Fibroblast of lung (primary cell): ENCODE results near the gene FAM83D. TPM values are rescaled to one million over a fixed set of nuclear protein-coding genes. Genes with fewer than 3 reads are reported as not detected.
"Not testable (repeated sequence)": the region's sequence is repeated elsewhere in the genome, so short reads cannot be mapped to it uniquely, and the experiment has no call there.

Experiments
- DNase-seq, 2 donors: peaks; one replicate each; pipeline versions ENCODE4 v3.0.0 to v3.0.0-alpha.2; 2010; ENCODE audit warnings: low read depth in 2 of 2
- H2AFZ ChIP-seq: 2 replicates; pipeline ENCODE4 v1.5.1; 2012; ENCODE audit warnings: low read length, control low read depth, inconsistent platforms
- H3K27ac ChIP-seq: 2 replicates; pipeline ENCODE4 v1.5.1; 2011; ENCODE audit warnings: low read length, control low read depth; ENCODE audit not compliant: insufficient read depth
- H3K27me3 ChIP-seq: 2 replicates; pipeline ENCODE4 v1.5.1; 2011; ENCODE audit warnings: mild to moderate bottlenecking, low read length; ENCODE audit not compliant: control insufficient read depth, insufficient read depth
- H3K36me3 ChIP-seq: 2 replicates; pipeline ENCODE4 v1.5.1; 2011; ENCODE audit warnings: low read length; ENCODE audit not compliant: control insufficient read depth, insufficient read depth
- H3K4me1 ChIP-seq: 2 replicates; pipeline ENCODE4 v1.5.1; 2011; ENCODE audit warnings: low read length; ENCODE audit not compliant: control insufficient read depth, insufficient read depth; ENCODE audit errors: extremely low read depth
- H3K4me2 ChIP-seq: 2 replicates; pipeline ENCODE4 v1.5.1; 2011; ENCODE audit warnings: low read length, control low read depth; ENCODE audit not compliant: insufficient read depth; ENCODE audit errors: extremely low read depth
- H3K4me3 ChIP-seq, 4 experiments: fragments of 200-600 bp in 1 of 4; sonication (generic) in 1 of 4; replicated peaks in 1 of 4; 2 replicates each; pipeline ENCODE4 v1.5.1; 2011 to 2016; ENCODE audit warnings: low read length in 4 of 4, low read depth in 3 of 4, mild to moderate bottlenecking in 3 of 4, control low read depth in 2 of 4, inconsistent platforms in 1 of 4, mixed read lengths in 1 of 4; ENCODE audit not compliant: insufficient read depth in 1 of 4; ENCODE audit errors: control extremely low read depth in 1 of 4
- H3K79me2 ChIP-seq: 2 replicates; pipeline ENCODE4 v1.5.1; 2012; ENCODE audit warnings: mild to moderate bottlenecking, low read length, inconsistent platforms; ENCODE audit not compliant: control insufficient read depth, insufficient read depth
- H3K9ac ChIP-seq: 2 replicates; pipeline ENCODE4 v1.5.1; 2011; ENCODE audit warnings: mild to moderate bottlenecking, low read length, control low read depth; ENCODE audit not compliant: insufficient read depth
- H3K9me3 ChIP-seq: 2 replicates; pipeline ENCODE4 v1.5.1; 2012; ENCODE audit warnings: low read depth, low read length; ENCODE audit not compliant: control insufficient read depth, insufficient read depth
- H4K20me1 ChIP-seq: 2 replicates; pipeline ENCODE4 v1.5.1; 2011; ENCODE audit warnings: low read length; ENCODE audit not compliant: control insufficient read depth, insufficient read depth; ENCODE audit errors: extremely low read depth
- EZH2 ChIP-seq: IDR thresholded peaks from 2 replicates; pipeline ENCODE4 v1.5.1; 2012; ENCODE audit warnings: low read length, control low read depth, mild to moderate bottlenecking; ENCODE audit errors: missing control alignments
- polyA plus RNA-seq, 2 donors: library from polyadenylated mRNA; depleted of rRNA in 1 of 2; stranded (reverse) in 1 of 2; unstranded in 1 of 2; fragments of >200 nt; gene quantifications; 2 replicates each; pipeline ENCODE4 v1.2.1, GENCODE V29; 2011 to 2012; ENCODE audit warnings: missing spikeins in 1 of 2
- total RNA-seq: library from RNA; depleted of rRNA; stranded (reverse); fragments of >200 nt; gene quantifications from 2 replicates; pipeline ENCODE4 v1.2.1, GENCODE V29; 2014
- TF ChIP-seq, protein P1 (sequence below), 2 donors: IDR thresholded peaks in 1 of 2; conservative IDR thresholded peaks in 1 of 2; 1 replicate in 1 of 2; 2 replicates in 1 of 2; pipeline ENCODE4 v1.5.1; 2011 to 2012; ENCODE audit warnings: low read length in 2 of 2, control low read depth in 1 of 2, inconsistent platforms in 1 of 2, low read depth in 1 of 2, mild to moderate bottlenecking in 1 of 2

The FAM83D gene
- total and polyA plus RNA-seq, 2 donors (not counting 1 experiment from before 2014, with no cell fraction given) = 21.3 to 34.5 TPM

DNA sequence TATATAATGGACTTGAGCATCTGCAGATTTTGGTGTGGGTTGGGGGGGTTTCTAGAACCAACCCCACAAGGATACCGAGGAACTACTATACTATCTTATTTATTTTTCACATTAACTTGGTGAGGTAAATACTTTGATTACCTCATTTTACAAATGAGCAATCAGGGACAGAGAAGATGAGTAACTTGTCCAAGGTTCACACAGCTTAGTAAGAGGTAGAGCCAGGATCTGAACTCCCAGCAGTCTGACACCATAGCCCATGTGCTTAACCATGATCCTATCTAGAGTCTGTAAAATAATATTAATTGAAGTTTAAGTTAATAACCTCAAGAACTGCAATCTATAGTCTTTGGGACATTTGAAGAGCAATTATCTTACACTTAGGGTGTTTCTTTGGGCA, 64.5 kb downstream of the FAM83D start:
- H2AFZ ChIP-seq = no peak overlapping the region
- no peak overlapping the region for H3K4me3 ChIP-seq
- H3K9ac ChIP-seq = no peak overlapping the region
- no peaks in the 10 kb centered on the region for H3K36me3 ChIP-seq
- no peaks in the 10 kb centered on the region for H3K9me3 ChIP-seq
- peaks cover 3% of the 10 kb centered on the region for H3K79me2 ChIP-seq
- no peaks in the 10 kb centered on the region for H4K20me1 ChIP-seq
- TF ChIP-seq EZH2 = no peak
- TF ChIP-seq, protein P1, sequence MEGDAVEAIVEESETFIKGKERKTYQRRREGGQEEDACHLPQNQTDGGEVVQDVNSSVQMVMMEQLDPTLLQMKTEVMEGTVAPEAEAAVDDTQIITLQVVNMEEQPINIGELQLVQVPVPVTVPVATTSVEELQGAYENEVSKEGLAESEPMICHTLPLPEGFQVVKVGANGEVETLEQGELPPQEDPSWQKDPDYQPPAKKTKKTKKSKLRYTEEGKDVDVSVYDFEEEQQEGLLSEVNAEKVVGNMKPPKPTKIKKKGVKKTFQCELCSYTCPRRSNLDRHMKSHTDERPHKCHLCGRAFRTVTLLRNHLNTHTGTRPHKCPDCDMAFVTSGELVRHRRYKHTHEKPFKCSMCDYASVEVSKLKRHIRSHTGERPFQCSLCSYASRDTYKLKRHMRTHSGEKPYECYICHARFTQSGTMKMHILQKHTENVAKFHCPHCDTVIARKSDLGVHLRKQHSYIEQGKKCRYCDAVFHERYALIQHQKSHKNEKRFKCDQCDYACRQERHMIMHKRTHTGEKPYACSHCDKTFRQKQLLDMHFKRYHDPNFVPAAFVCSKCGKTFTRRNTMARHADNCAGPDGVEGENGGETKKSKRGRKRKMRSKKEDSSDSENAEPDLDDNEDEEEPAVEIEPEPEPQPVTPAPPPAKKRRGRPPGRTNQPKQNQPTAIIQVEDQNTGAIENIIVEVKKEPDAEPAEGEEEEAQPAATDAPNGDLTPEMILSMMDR (conservative IDR thresholded peaks at IDR 0.05 in 1 of 2, IDR thresholded peaks at IDR 0.05 in 1 of 2; ENCODE audit: low read depth in 1 of 2, low read length in 2 of 2) = no peak
- no peak overlapping the region for H3K4me2 ChIP-seq
- no peaks in the 10 kb centered on the region for H3K27me3 ChIP-seq
- H3K27ac ChIP-seq = no peak overlapping the region
- peaks cover 11% of the 10 kb centered on the region for H3K4me1 ChIP-seq
- DNase-seq = no peak

DNA sequence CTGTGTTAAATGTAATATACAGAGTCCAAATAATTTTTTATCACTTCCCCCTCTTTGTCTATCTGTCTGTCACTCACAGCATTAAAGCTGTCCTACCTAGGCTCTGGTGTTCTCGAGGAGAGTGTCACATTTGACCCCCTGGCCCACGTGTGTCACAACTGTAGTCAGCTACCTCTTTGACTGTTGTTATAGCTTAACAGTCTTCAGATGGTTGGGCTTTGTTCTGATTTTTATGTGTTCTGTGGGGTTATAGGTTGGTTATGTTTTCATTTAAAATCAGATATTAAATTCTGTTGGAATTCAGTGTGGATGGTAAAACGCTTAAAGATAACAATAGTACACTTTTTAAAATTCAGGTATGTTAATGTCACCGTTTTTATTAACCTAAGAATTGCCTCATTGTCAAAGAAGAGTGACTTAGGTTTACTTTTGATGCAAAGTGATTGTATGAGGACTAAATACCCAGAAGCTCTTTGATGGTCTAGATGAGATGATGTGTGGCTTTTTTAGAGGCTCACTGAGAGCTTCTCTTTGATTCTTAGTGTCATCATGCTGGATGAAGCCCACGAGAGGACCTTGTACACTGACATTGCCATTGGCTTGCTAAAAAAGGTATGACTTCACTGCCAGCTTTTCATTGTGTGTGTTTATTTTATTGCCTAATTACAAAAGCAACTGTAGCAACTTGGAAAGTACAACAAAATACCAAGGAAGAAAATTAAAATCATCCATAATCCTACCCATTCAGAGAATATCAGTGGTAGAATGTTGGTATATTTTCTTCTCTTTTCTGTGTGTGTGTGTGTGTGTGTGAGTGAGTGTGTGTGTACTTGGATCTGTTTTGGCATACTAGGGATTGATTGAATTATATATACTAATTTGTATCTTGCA, 65.8 kb downstream of the FAM83D start:
- no peak overlapping the region for H2AFZ ChIP-seq
- no peak for TF ChIP-seq EZH2
- TF ChIP-seq, protein P1 (conservative IDR thresholded peaks at IDR 0.05 in 1 of 2, IDR thresholded peaks at IDR 0.05 in 1 of 2; ENCODE audit: low read depth in 1 of 2, low read length in 2 of 2) = no peak
- H3K27me3 ChIP-seq = no peaks in the 10 kb centered on the region
- no peak overlapping the region for H3K4me3 ChIP-seq
- no peaks in the 10 kb centered on the region for H3K9me3 ChIP-seq
- no peaks in the 10 kb centered on the region for H4K20me1 ChIP-seq
- H3K4me2 ChIP-seq = no peak overlapping the region
- no peaks in the 10 kb centered on the region for H3K4me1 ChIP-seq
- no peaks in the 10 kb centered on the region for H3K36me3 ChIP-seq
- H3K27ac ChIP-seq = no peak overlapping the region
- H3K9ac ChIP-seq = no peak overlapping the region
- no peaks in the 10 kb centered on the region for H3K79me2 ChIP-seq
- DNase-seq = no peak

DNA sequence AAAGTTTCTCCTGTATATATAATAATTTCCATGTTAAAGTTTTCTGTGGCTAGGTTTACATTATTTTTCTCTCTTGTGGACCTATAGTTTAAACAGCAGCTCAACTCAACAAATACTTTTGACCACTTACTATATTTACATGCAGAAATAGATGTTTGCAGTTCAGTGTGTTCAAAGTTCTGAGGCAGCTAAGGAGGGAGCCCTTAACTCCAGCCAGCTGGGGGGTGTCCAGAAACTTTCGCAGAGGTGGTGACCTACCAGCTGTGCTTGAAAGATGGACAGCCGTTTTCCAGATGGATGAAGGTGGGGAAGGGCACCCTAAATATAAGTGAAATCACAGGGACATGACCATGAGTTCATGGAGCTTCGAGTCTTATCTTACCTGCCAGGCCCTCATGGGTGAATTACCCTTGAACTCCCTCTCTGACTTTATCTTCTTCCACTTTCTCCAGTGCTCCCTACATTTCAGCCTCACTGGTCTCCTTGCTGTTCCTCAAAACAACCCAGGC, 69.4 kb downstream of the FAM83D start:
- Histone ChIP-seq H3K4me3 (no peak overlapping the region), H3K27ac (no peak overlapping the region), H3K4me1 (no peaks in the 10 kb centered on the region), H3K27me3 (no peaks in the 10 kb centered on the region), H3K9me3 (no peaks in the 10 kb centered on the region), H3K36me3 (peaks cover 4% of the 10 kb centered on the region), H3K9ac (no peak overlapping the region), H4K20me1 (no peaks in the 10 kb centered on the region), H3K79me2 (no peaks in the 10 kb centered on the region), H2AFZ (no peak overlapping the region), H3K4me2 (no peak overlapping the region)
- peak in 1 of 2 donors; percentile 58 for DNase-seq
- TF ChIP-seq EZH2 = no peak
- TF ChIP-seq, protein P1 (conservative IDR thresholded peaks at IDR 0.05 in 1 of 2, IDR thresholded peaks at IDR 0.05 in 1 of 2; ENCODE audit: low read depth in 1 of 2, low read length in 2 of 2) = no peak

DNA sequence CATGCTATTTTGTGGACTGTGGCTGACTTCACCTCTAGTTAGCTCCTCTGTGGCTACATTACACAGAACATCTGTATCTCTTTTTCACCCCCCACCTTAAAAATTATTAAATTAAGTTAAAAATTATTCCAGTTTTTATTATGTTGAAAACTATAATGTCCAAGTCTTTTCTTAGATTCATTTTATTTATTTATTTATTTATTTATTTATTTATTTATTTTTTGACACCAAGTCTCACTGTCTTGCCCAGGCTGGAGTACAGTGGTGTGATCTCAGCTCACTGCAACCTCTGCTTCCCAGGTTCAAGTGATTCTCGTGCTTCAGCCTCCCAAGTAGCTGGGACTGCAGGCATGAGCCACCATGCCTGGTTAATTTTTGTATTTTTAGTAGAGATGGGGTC, 70.6 kb downstream of the FAM83D start:
- not testable (repeated sequence) for H3K36me3 ChIP-seq

More for the DNA sequence above, 70.6 kb downstream of the FAM83D start:
- H3K4me1 ChIP-seq, H3K9ac ChIP-seq, H2AFZ ChIP-seq, H3K79me2 ChIP-seq, H3K27me3 ChIP-seq, H3K4me2 ChIP-seq, DNase-seq, H3K27ac ChIP-seq, H4K20me1 ChIP-seq, H3K9me3 ChIP-seq, H3K4me3 ChIP-seq: not testable (repeated sequence)
